Glutamatergic neuron (in vitro differentiated cells): ENCODE measurements around the gene SLC25A17. TPM values are rescaled to one million over a fixed set of nuclear protein-coding genes. Genes with fewer than 3 reads are reported as not detected.
"Not testable (repeated sequence)": the region's sequence is repeated elsewhere in the genome, so short reads cannot be mapped to it uniquely, and the experiment has no call there.

Experiments
- DNase-seq: peaks from one replicate; pipeline ENCODE4 v3.0.0; 2022
- H3K27ac Mint-ChIP-seq: one replicate; pipeline ENCODE4 v1.8.0; 2020; ENCODE audit warnings: mild to moderate bottlenecking, mixed read lengths, inconsistent platforms; ENCODE audit not compliant: unreplicated experiment
- H3K27me3 Mint-ChIP-seq: one replicate; pipeline ENCODE4 v1.8.0; 2020; ENCODE audit warnings: mild to moderate bottlenecking, moderate library complexity, mixed read lengths, inconsistent platforms; ENCODE audit not compliant: unreplicated experiment
- H3K36me3 Mint-ChIP-seq: one replicate; pipeline ENCODE4 v1.8.0; 2020; ENCODE audit warnings: mild to moderate bottlenecking, mixed read lengths, inconsistent platforms; ENCODE audit not compliant: unreplicated experiment
- H3K4me1 Mint-ChIP-seq: one replicate; pipeline ENCODE4 v1.8.0; 2020; ENCODE audit warnings: mild to moderate bottlenecking, low read depth, mixed read lengths, inconsistent platforms; ENCODE audit not compliant: unreplicated experiment
- H3K4me3 Mint-ChIP-seq: one replicate; pipeline ENCODE4 v1.8.0; 2020; ENCODE audit warnings: mild to moderate bottlenecking, mixed read lengths, inconsistent platforms; ENCODE audit not compliant: unreplicated experiment
- H3K9me3 Mint-ChIP-seq: one replicate; pipeline ENCODE4 v1.8.0; 2020; ENCODE audit warnings: mild to moderate bottlenecking, moderate library complexity, mixed read lengths, inconsistent platforms; ENCODE audit not compliant: unreplicated experiment
- microRNA-seq: library from miRNA; unstranded; fragments of <30 nt; microRNA quantifications from one replicate; pipeline ENCODE4, GENCODE V29; 2020; ENCODE audit not compliant: unreplicated experiment
- total RNA-seq: library from RNA; stranded (reverse); fragmentation: NEBNext Ultra II Directional; extraction: Animal tissue kit (Norgen Biotek cat#: 25700); gene quantifications from one replicate; pipeline ENCODE4 v1.2.1, GENCODE V29; 2021; ENCODE audit not compliant: unreplicated experiment
- TF ChIP-seq, protein P1 (sequence below): fragments of 200-600 bp; sonication (generic); IDR thresholded peaks from one replicate; pipeline ENCODE4 v1.5.0; 2021; ENCODE audit not compliant: partially characterized antibody, unreplicated experiment

Gene SLC25A17
- total RNA-seq, 1 donor from 2014 or later = 18.3 TPM

DNA sequence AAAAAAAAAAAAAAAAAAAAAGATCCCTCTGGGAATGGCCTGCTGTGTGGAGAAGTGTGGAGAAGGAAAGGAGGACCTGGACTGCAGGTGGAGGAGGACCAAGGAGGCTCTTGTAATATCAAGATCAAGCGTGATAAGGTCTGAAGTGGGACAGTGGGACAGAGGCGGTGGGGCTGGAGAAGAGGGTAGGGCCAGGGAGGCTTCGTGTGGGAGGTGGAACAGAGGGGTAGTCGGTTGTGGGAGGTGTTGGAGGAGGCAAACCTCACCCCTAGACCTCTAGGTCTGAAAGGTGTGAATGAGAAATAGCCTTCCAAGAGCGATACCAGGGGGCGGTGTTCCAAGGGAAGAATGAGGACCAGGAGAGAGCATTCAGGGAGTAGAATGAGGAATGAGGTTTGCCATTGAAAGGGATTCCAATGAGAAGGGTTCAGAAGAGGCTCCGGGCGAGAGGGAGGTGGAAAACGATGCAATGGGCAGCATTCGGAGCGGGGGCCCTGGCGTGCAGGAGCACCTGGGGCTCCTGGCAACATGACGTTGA lies 95.7 kb downstream of the SLC25A17 start:
- Mint-ChIP-seq H3K4me3 (peak overlapping the region; percentile 51), H3K27me3 (peaks cover 6% of the 10 kb centered on the region), H3K36me3 (no peaks in the 10 kb centered on the region), H3K9me3 (peaks cover 9% of the 10 kb centered on the region), H3K4me1 (peaks cover 21% of the 10 kb centered on the region), H3K27ac (peak overlapping the region; percentile 45)
- TF ChIP-seq, protein P1, sequence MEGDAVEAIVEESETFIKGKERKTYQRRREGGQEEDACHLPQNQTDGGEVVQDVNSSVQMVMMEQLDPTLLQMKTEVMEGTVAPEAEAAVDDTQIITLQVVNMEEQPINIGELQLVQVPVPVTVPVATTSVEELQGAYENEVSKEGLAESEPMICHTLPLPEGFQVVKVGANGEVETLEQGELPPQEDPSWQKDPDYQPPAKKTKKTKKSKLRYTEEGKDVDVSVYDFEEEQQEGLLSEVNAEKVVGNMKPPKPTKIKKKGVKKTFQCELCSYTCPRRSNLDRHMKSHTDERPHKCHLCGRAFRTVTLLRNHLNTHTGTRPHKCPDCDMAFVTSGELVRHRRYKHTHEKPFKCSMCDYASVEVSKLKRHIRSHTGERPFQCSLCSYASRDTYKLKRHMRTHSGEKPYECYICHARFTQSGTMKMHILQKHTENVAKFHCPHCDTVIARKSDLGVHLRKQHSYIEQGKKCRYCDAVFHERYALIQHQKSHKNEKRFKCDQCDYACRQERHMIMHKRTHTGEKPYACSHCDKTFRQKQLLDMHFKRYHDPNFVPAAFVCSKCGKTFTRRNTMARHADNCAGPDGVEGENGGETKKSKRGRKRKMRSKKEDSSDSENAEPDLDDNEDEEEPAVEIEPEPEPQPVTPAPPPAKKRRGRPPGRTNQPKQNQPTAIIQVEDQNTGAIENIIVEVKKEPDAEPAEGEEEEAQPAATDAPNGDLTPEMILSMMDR = no peak
- no peak for DNase-seq

DNA sequence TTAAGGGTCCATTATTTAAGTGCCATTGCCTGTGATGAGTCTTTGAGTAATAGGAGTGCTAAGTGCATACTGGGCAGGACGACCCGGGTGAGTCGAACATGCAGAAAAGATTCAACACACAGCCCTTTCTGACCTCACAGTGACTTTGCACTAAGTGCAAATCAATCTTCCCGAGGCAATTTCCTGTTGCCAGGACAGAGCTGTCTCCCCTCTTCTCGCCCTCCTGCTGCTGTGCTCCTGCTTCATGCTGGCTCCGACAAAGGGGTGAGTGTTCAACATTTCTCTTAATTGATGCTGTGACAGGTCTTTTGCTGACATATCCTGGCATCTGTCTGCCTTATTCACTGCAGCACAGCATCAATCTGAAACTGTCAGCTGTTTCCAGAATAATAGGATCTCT lies 97.9 kb downstream of the SLC25A17 start:
- peak overlapping the region; percentile 57 for H3K4me3 Mint-ChIP-seq

DNA sequence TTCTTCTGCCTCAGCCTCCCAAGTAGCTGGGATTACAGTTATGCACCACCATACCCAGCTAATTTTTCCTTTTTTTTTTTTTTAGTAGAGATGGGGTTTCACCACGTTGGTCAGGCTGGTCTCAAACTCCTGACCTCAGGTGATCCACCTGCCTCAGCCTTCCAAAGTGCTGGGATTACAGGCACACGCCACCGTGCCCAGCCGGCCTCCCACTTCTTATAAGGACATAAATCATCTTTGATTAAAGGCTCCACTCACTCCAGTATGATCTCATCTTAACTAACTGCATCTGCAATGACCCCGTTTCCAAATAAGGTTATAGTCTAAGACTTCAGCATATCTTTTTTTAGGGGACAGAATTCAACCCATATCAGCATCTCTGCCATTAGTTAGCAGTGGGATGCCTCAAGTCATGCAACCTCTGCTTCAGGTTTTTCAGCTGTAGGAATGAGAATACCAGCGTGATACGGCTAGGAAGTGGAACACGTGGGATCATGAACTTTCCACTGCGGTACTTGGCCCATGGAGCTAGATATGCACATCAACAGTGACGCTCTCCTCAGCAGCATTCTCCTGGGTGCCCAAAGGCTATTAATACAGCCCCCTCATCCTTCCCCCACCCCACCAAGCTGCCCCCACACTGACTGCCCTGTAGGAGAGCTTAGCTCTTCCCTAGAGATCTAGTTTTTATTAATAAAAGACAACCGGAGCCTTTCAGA lies 98.4 kb downstream of the SLC25A17 start:
- peak overlapping the region; percentile 88 for H3K27ac Mint-ChIP-seq
- H3K27me3 Mint-ChIP-seq = peaks cover 6% of the 10 kb centered on the region
- H3K4me1 Mint-ChIP-seq = peaks cover 9% of the 10 kb centered on the region
- TF ChIP-seq, protein P1 = no peak
- peak overlapping the region; percentile 57 for H3K4me3 Mint-ChIP-seq
- peaks cover 9% of the 10 kb centered on the region for H3K9me3 Mint-ChIP-seq
- H3K36me3 Mint-ChIP-seq = no peaks in the 10 kb centered on the region
- DNase-seq = no peak

More for the DNA sequence above, 97.9 kb downstream of the SLC25A17 start:
- Mint-ChIP-seq H3K36me3 (no peaks in the 10 kb centered on the region), H3K27ac (peak overlapping the region; percentile 88), H3K27me3 (peaks cover 6% of the 10 kb centered on the region), H3K4me1 (peaks cover 9% of the 10 kb centered on the region), H3K9me3 (peaks cover 9% of the 10 kb centered on the region)
- DNase-seq = peak; percentile 56
- TF ChIP-seq, protein P1 = no peak

DNA sequence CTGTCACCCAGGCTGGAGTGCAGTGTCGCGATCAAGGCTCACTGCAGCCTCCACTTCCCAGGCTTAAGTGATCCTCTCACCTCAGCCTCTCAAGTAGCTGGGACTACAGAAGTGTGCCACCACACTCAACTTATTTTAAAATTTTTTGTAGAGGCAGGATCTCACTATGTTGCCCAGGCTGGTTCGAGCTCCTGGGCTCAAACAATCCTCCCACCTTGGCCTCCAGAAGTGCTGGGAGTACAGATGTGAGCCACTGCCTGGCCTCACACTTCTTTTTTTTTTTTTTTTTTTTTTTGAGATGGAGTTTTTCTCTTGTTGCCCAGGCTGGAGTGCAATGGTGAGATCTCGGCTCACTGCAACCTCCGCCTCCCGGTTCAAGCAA lies 99.0 kb downstream of the SLC25A17 start:
- H3K27ac Mint-ChIP-seq = peak overlapping the region; percentile 82
- H3K27me3 Mint-ChIP-seq, H3K4me3 Mint-ChIP-seq, H3K36me3 Mint-ChIP-seq, H3K4me1 Mint-ChIP-seq, H3K9me3 Mint-ChIP-seq, DNase-seq: not testable (repeated sequence)

Small RNA genes within 50 kb of the gene (microRNA-seq; reads per million reads assigned to microRNA genes)
- 1.1 reads per million for gene MIR4766

Other genes starting within 250 kb of the SLC25A17 start
- 91.7 TPM for gene MRTFA, start 182.6 kb downstream of the SLC25A17 start, total RNA-seq
- 1.7 TPM for gene MCHR1, start 139.9 kb downstream of the SLC25A17 start, total RNA-seq
- 196 TPM for gene ST13, start 37.3 kb upstream of the SLC25A17 start, total RNA-seq
- 20.7 TPM for gene XPNPEP3, start 37.8 kb upstream of the SLC25A17 start, total RNA-seq
- not detected for gene DNAJB7, start 42.8 kb upstream of the SLC25A17 start, total RNA-seq
- gene RBX1, start 132.0 kb upstream of the SLC25A17 start, total RNA-seq = 66.4 TPM